ENCODE measurements around the gene EPHA7.

- TF ChIP-seq CTCF (IDR thresholded peaks at IDR 0.05) (no peak), POLR2A (IDR thresholded peaks at IDR 0.05) (no peak)
Observed at GRCh38 chr6:93213028-93213427, 206.3 kb downstream of the EPHA7 start.
